Lung (tissue), 12 donors: ENCODE results near the gene NGEF. TPM values are rescaled to one million over a fixed set of nuclear protein-coding genes. Genes with fewer than 3 reads are reported as not detected.

Source experiments
- ATAC-seq: fragments of 200-7000 bp; cut with Tn5 transposase; one replicate; pipeline ENCODE4 v1.9.1; 2020; ENCODE audit warnings: moderate number of reproducible peaks; ENCODE audit not compliant: insufficient read depth, low FRiP score
- DNase-seq, 3 donors: peaks; one replicate each; pipeline ENCODE4 v3.0.0-alpha.2; 2013 to 2017
- H3K27ac ChIP-seq, 2 donors: one replicate each; pipeline ENCODE4 v1.5.1; 2013; ENCODE audit warnings: mild to moderate bottlenecking in 2 of 2, moderate library complexity in 2 of 2, control low read depth in 1 of 2, inconsistent platforms in 1 of 2, low read depth in 1 of 2, low read length in 1 of 2
- H3K27me3 ChIP-seq, 3 donors: one replicate each; pipeline ENCODE4 v1.5.1; 2013; ENCODE audit warnings: low read length in 2 of 3; ENCODE audit not compliant: control insufficient read depth in 3 of 3, insufficient read depth in 3 of 3
- H3K36me3 ChIP-seq, 4 donors: one replicate each; pipeline ENCODE4 v1.5.1; 2013; ENCODE audit warnings: low read length in 4 of 4, mild to moderate bottlenecking in 1 of 4, moderate library complexity in 1 of 4; ENCODE audit not compliant: control insufficient read depth in 4 of 4, insufficient read depth in 4 of 4
- H3K4me1 ChIP-seq, 5 donors: one replicate each; pipeline ENCODE4 v1.5.1; 2013; ENCODE audit warnings: low read length in 5 of 5, mild to moderate bottlenecking in 2 of 5, moderate library complexity in 1 of 5; ENCODE audit not compliant: control insufficient read depth in 5 of 5, insufficient read depth in 5 of 5
- H3K4me3 ChIP-seq: one replicate; pipeline ENCODE4 v1.5.1; 2013; ENCODE audit warnings: mild to moderate bottlenecking, control low read depth, moderate library complexity
- H3K9ac ChIP-seq, 2 donors: one replicate each; pipeline ENCODE4 v1.5.1; 2013; ENCODE audit warnings: low read length in 2 of 2, control low read depth in 1 of 2; ENCODE audit not compliant: insufficient read depth in 1 of 2
- H3K9me3 ChIP-seq, 4 donors: one replicate each; pipeline ENCODE4 v1.5.1; 2013; ENCODE audit warnings: low read length in 3 of 4, mild to moderate bottlenecking in 1 of 4, moderate library complexity in 1 of 4; ENCODE audit not compliant: control insufficient read depth in 4 of 4, insufficient read depth in 3 of 4
- WGBS, 2 donors: extraction: QIAGEN DNeasy Blood & Tissue Kit; methylation state at CpG; one replicate each; pipeline ENCODE4 v1.1.7; 2013; 5-methylcytosine and 5-hydroxymethylcytosine counted together
- polyA plus RNA-seq, 2 donors: library from polyadenylated mRNA; stranded (reverse); fragments of 200-250 nt; gene quantifications; one replicate each; pipeline ENCODE4 v1.2.1, GENCODE V29; 2013
- total RNA-seq, 2 donors: library from RNA; depleted of rRNA in 1 of 2; stranded (reverse); fragments of >200 nt in 1 of 2; gene quantifications; one replicate each; pipeline ENCODE4 v1.2.1, GENCODE V29; 2014 to 2021
- TF ChIP-seq, protein P1 (sequence below): IDR thresholded peaks from 2 replicates; pipeline ENCODE4 v1.5.1; 2012; ENCODE audit warnings: mild to moderate bottlenecking; ENCODE audit errors: control extremely low read depth, extremely low read depth
- donor health status: control.
- donor health status: control.
- donor health status: Bipolar disorder and iron deficiency.
- donor health status: healthy.
- donor health status: DM: yes; HTN: yes; CAD: no.

Gene NGEF
- total and polyA plus RNA-seq, 4 donors: 0.35 to 2.4 (median 1.5) TPM

DNA sequence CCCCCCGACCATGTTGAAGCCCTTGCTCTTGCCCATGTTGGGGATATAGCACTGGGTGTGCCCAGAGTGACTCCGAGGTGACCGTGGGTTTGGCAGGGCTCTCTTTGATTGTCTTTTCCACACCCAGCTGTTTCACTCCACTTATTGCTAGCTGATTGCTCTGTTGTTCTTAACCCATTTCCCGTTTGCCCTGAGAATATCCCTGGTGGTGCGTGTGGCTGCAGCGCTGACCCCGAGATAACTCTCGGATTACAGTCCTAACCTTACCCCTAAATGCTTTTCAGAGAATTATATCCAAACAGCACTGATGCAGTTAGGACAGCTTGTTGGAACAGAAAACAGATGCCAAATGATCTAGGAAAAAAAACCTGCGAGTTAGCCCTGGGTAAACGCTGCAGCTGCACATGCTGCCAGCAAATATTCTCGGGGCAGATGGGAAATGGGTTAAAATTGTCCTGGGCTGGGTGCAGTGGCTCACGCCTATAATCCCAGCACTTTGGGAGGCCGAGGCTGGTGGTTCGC lies 177.3 kb downstream of the NGEF start:
- Histone ChIP-seq H3K4me1 (peaks cover 2 to 24% (median 17%) of the 10 kb centered on the region in 5 donors), H3K27me3 (no peaks in the 10 kb centered on the region), H3K36me3 (peaks cover 20 to 40% (median 33%) of the 10 kb centered on the region in 4 donors), H3K9me3 (no peaks in the 10 kb centered on the region), H3K4me3 (no peak overlapping the region), H3K27ac (no peak overlapping the region), H3K9ac (no peak overlapping the region)
- ATAC-seq (no peak), DNase-seq (no peak)
- WGBS, 2 donors: 77 to 87% methylated on average over 14 of the region's 14 CpGs
- TF ChIP-seq, protein P1, sequence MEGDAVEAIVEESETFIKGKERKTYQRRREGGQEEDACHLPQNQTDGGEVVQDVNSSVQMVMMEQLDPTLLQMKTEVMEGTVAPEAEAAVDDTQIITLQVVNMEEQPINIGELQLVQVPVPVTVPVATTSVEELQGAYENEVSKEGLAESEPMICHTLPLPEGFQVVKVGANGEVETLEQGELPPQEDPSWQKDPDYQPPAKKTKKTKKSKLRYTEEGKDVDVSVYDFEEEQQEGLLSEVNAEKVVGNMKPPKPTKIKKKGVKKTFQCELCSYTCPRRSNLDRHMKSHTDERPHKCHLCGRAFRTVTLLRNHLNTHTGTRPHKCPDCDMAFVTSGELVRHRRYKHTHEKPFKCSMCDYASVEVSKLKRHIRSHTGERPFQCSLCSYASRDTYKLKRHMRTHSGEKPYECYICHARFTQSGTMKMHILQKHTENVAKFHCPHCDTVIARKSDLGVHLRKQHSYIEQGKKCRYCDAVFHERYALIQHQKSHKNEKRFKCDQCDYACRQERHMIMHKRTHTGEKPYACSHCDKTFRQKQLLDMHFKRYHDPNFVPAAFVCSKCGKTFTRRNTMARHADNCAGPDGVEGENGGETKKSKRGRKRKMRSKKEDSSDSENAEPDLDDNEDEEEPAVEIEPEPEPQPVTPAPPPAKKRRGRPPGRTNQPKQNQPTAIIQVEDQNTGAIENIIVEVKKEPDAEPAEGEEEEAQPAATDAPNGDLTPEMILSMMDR: no peak

DNA sequence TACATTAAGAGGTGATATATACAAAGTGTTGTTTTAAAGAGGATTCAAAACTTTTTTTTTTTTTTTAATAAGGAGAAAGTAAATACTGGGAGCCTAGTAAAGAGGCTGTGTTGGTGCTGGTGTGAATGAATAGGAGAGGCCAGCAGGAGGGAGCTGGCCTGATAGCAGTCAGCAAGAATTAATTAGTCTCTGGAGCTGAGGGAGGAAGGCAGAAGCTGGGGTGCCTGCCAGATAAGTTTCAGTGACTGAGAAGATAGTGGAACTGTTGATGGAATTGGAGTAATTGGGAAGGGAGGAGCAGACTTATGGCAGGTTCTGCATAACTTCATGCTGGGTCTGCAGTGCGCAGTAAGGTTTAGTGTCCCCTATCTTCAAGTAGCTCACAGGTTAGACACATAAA lies 179.2 kb downstream of the NGEF start:
- ATAC-seq (no peak), DNase-seq (no peak)
- 97 to 100% methylated on average over 1 of the region's 1 CpG for WGBS, 2 donors
- Histone ChIP-seq H3K27me3 (no peaks in the 10 kb centered on the region), H3K4me3 (no peak overlapping the region), H3K9me3 (no peaks in the 10 kb centered on the region), H3K27ac (no peak overlapping the region), H3K9ac (no peak overlapping the region), H3K4me1 (peaks cover 2 to 21% (median 8%) of the 10 kb centered on the region in 5 donors), H3K36me3 (peaks cover 28 to 39% (median 35%) of the 10 kb centered on the region in 4 donors)
- TF ChIP-seq, protein P1: no peak

DNA sequence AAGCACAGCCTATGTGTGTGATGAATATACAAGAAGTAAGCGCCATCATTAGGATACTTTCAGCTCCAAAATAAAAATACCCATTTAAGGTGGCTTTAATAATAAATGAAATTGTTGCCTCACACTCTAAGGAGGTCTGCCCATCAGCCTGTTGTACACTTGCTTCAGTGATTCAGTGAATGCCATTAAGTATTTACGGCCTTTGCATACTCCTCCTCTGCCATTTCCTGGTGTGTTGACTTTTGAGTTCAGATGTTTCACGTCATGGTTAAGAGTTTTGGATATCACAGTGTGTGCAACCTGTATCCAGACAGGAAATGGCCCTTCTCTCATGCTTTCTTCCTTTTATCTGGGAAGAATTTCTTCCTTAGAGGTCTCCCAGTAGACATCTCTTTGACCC lies 181.6 kb downstream of the NGEF start:
- TF ChIP-seq, protein P1: no peak
- ATAC-seq (no peak), DNase-seq (no peak)
- Histone ChIP-seq H3K4me1 (peaks cover 0 to 10% (median 0%) of the 10 kb centered on the region in 5 donors), H3K4me3 (no peak overlapping the region), H3K9me3 (no peaks in the 10 kb centered on the region), H3K9ac (no peak overlapping the region), H3K36me3 (peaks cover 33 to 38% (median 35%) of the 10 kb centered on the region in 4 donors), H3K27me3 (no peaks in the 10 kb centered on the region), H3K27ac (no peak overlapping the region)
- 90 to 95% methylated on average over 3 of the region's 3 CpGs for WGBS, 2 donors

DNA sequence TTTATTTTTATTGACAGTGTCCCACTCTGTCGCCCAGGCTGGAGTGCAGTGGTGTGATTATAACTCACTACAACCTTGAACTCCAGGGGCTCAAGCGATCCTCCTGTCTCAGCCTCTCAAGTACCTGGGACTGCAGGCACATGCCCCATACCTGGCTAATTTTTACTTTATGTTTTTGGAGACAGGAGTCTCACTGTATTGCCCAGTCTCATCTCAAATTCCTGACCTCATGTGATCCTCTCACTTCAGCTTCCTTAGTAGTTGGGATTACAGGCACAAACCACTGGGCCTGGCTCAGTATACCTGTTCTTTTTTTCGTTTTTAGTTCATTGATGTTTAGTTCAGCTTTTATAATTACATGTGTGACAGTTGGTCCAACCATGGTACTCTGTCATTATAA lies 183.1 kb downstream of the NGEF start:
- peaks cover 0 to 3% (median 0%) of the 10 kb centered on the region in 5 donors for H3K4me1 ChIP-seq
- 94 to 98% methylated on average over 3 of the region's 3 CpGs for WGBS, 2 donors
- ATAC-seq (no peak), DNase-seq (no peak)
- H3K36me3 ChIP-seq: peaks cover 33 to 43% (median 35%) of the 10 kb centered on the region in 4 donors
- TF ChIP-seq, protein P1: no peak
- peaks cover 0 to 3% (median 0%) of the 10 kb centered on the region in 4 donors for H3K9me3 ChIP-seq
- no peak overlapping the region for H3K9ac ChIP-seq
- no peak overlapping the region for H3K4me3 ChIP-seq
- no peak overlapping the region for H3K27ac ChIP-seq
- no peaks in the 10 kb centered on the region for H3K27me3 ChIP-seq
